ENCODE data around the gene ZSCAN29.

Gene ZSCAN29

GRCh38 chr15:43346305-43346704 is 24.5 kb downstream of the ZSCAN29 start:
- no peak for DNase-seq

- DNase-seq = no peak
Observed at GRCh38 chr15:43330780-43331087, 40.1 kb downstream of the ZSCAN29 start.

GRCh38 chr15:43329960-43330779 is 40.7 kb downstream of the ZSCAN29 start, which contains the start of gene LCMT2:
Gene LCMT2, minus strand, starts transcription at chr15:43330573. Its CDS starts 84 bp downstream, at chr15:43330489.
- peak; percentile 91 for DNase-seq

GRCh38 chr15:43329217-43329959 is 41.5 kb downstream of the ZSCAN29 start:
- DNase-seq = no peak

- DNase-seq = no peak
Observed at GRCh38 chr15:43325039-43325684, 45.7 kb downstream of the ZSCAN29 start.

GRCh38 chr15:43318990-43319771 is 51.7 kb downstream of the ZSCAN29 start:
- no peak for DNase-seq

GRCh38 chr15:43317566-43318184 is 53.2 kb downstream of the ZSCAN29 start:
- DNase-seq = no peak

- no peak for DNase-seq
Observed at GRCh38 chr15:43316971-43317346, 53.9 kb downstream of the ZSCAN29 start.

- no peak for DNase-seq
Observed at GRCh38 chr15:43316016-43316970, 54.5 kb downstream of the ZSCAN29 start.

GRCh38 chr15:43314171-43314570 is 56.7 kb downstream of the ZSCAN29 start:
- no peak for DNase-seq

- DNase-seq = no peak
Observed at GRCh38 chr15:43312378-43312777, 58.5 kb downstream of the ZSCAN29 start.

Data from stimulated activated CD4-positive, alpha-beta T cell treated with anti-CD3 and anti-CD28 coated beads, Interleukin-4, amount 100 ng/mL, for 24 hours (primary cell).